SJCRH30 (cell line): ENCODE results near the gene CCT4. TPM values are rescaled to one million over a fixed set of nuclear protein-coding genes. Genes with fewer than 3 reads are reported as not detected.
"Not testable (repeated sequence)": the region's sequence is repeated elsewhere in the genome, so short reads cannot be mapped to it uniquely, and the experiment has no call there.

ENCODE experiments used
- DNase-seq, 2 experiments: peaks; one replicate each; pipeline ENCODE4 v3.0.0-alpha.2; 2015 to 2020
- H3K27ac ChIP-seq: fragments of 250-450 bp; sonication (Bioruptor Pico); 2 replicates; pipeline ENCODE4 v1.5.1; 2020; ENCODE audit warnings: mild to moderate bottlenecking, moderate library complexity
- H3K27me3 ChIP-seq: fragments of 250-450 bp; sonication (Bioruptor Pico); 2 replicates; pipeline ENCODE4 v1.5.1; 2020; ENCODE audit warnings: mild to moderate bottlenecking, moderate library complexity
- H3K36me3 ChIP-seq: fragments of 250-450 bp; sonication (Bioruptor Pico); 2 replicates; pipeline ENCODE4 v1.5.1; 2020; ENCODE audit warnings: mild to moderate bottlenecking, moderate library complexity
- H3K4me1 ChIP-seq: fragments of 250-450 bp; sonication (Bioruptor Pico); 2 replicates; pipeline ENCODE4 v1.5.1; 2020; ENCODE audit warnings: mild to moderate bottlenecking, moderate library complexity
- H3K4me3 ChIP-seq: fragments of 250-450 bp; sonication (Bioruptor Pico); 2 replicates; pipeline ENCODE4 v1.5.1; 2020; ENCODE audit warnings: mild to moderate bottlenecking, moderate library complexity
- H3K9me3 ChIP-seq: fragments of 250-450 bp; sonication (Bioruptor Pico); replicated peaks from 2 replicates; pipeline ENCODE4 v1.5.1; 2020; ENCODE audit warnings: mild to moderate bottlenecking, moderate library complexity
- total RNA-seq: library from RNA; depleted of rRNA; stranded (reverse); fragments of >200 nt; shearing (Covaris generic); gene quantifications from 2 replicates; pipeline ENCODE4 v1.2.3, GENCODE V29; 2014; rRNA removed

Gene CCT4, protein sequence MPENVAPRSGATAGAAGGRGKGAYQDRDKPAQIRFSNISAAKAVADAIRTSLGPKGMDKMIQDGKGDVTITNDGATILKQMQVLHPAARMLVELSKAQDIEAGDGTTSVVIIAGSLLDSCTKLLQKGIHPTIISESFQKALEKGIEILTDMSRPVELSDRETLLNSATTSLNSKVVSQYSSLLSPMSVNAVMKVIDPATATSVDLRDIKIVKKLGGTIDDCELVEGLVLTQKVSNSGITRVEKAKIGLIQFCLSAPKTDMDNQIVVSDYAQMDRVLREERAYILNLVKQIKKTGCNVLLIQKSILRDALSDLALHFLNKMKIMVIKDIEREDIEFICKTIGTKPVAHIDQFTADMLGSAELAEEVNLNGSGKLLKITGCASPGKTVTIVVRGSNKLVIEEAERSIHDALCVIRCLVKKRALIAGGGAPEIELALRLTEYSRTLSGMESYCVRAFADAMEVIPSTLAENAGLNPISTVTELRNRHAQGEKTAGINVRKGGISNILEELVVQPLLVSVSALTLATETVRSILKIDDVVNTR
- 406 and 424 TPM in 2 replicates for total RNA-seq

DNA sequence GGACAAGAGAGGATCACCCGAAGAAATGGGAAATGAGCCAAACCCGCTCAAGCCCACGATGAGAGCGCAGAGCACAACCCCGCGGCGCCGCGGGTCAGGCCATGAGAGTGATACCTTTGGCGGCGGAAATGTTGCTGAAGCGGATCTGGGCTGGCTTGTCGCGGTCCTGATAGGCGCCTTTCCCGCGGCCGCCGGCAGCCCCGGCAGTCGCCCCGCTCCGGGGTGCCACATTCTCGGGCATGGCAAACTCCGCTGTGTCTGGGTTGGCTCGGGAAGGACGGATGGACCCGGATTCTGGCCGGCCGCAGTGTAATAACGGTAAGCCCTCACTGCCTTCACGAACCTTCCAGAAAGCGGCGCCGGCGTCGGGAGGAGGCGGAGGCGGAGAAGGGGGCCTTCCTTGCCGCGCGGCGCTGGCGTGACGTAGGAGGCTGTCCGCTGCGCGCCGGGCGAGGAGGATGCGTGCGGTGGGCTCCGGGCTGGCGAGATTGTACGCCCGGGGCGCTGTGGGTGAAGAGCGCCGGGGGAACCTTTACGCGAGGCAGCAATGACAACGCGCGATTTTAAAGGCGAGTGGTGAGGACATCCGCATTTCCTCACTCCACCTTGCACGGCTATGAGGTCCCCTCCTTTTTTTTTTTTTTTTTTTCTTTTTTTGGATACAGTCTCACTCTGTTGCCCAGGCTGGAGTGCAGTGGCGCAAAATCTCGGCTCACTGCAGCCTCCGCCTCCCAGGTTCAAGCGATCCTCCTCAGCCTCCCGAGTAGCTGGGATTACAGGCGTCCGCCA, at the start of gene CCT4:
Gene CCT4 (minus strand): TSS at position 390 of the 789 bp plus-strand sequence. CDS start 149 bp downstream, at position 241.
- Histone ChIP-seq H3K4me3 (peak within 1 kb of the TSS; percentile 75), H3K36me3 (peaks cover 39% of the 10 kb centered on the region), H3K9me3 (no peaks in the 10 kb centered on the region), H3K27ac (peak within 1 kb of the TSS; percentile 81), H3K27me3 (no peaks in the 10 kb centered on the region), H3K4me1 (peaks cover 6% of the 10 kb centered on the region; the same call in 1 of the 2 replicates)
- peak; percentile 89 to 95 for DNase-seq

DNA sequence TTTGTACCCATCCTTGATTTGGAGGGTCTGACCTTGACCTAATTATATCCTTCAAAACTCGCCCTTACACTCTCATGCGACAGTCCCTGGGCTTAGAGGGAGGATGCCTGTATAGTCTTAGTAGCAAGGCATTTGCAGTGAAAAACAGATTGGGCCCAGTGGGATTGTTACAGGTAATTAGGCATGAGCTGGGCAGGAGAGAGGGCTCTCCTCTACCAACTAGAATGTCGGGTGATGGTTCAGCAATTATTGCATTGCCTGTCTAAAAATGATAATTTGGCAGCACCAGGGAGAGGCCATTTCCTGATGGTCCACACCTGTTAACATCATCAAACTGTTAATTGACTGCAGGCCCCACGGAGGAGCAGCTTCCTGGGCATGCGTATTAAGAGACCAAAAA, 49.4 kb upstream of the CCT4 start:
- Histone ChIP-seq H3K9me3 (no peaks in the 10 kb centered on the region), H3K4me1 (peaks cover 9% of the 10 kb centered on the region), H3K36me3 (0 out of 2 replicates have a peak, but pooled peaks cover 2% of the 10 kb centered on the region), H3K27me3 (no peaks in the 10 kb centered on the region), H3K4me3 (no peak overlapping the region), H3K27ac (no peak overlapping the region)
- DNase-seq, result peak in 1 of 2 experiments; percentile 35

DNA sequence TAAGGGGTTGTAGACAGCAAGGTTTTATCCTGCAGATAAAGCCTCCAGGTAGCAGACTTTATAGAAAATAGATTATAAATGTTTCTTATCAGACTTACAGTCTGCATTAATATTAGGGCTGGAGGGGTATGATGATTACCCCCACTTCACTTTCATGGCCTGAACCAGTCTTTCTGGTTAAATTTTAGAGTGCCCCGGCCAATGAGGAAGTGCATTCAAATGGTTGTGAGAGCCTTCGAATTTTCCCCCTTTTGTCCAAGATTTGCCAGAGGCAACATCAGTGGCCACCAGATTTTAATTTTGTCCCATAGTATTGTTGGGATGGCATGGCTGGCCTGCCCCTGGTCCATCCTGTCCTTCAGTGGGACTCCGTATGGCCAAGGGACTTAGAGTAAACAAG, 48.6 kb upstream of the CCT4 start:
- no peak overlapping the region for H3K4me3 ChIP-seq
- H3K27me3 ChIP-seq, result no peaks in the 10 kb centered on the region
- H3K36me3 ChIP-seq, result 0 out of 2 replicates have a peak, but pooled peaks cover 2% of the 10 kb centered on the region
- H3K27ac ChIP-seq, result no peak overlapping the region
- peaks cover 9% of the 10 kb centered on the region for H3K4me1 ChIP-seq
- DNase-seq, result no peak
- no peaks in the 10 kb centered on the region for H3K9me3 ChIP-seq

DNA sequence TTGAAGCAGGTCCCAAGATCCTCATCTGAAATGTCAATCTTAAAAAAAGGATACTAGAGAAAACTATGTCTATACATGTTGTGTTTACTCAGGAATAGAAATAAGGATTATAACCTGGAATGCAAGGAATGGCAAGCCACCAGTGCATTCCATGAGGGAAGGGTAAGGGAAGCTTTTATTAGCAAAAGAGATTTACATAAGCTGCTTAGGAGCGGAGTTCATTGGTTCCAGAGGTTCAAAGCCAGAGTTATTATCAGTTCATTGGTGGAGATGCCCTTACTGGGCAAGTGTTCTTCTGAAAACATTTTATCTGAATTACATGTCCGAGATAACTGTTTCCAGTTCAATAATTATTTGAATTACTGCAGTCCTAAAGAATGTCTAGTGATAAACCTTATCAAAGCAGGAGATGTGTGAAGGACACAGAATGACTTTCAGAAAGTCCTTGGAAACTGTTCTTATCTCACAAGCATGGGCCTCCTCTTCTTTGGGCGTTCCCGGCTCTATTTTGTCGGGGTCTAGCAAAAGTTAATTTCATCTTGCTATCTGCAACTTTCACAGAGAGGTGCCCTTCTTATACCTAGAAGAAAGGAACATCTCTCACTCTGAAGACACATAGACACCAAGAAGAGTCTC, 40.5 kb upstream of the CCT4 start:
- no peaks in the 10 kb centered on the region for H3K27me3 ChIP-seq
- H3K9me3 ChIP-seq, result no peaks in the 10 kb centered on the region
- H3K27ac ChIP-seq, result no peak overlapping the region
- H3K4me3 ChIP-seq, result no peak overlapping the region
- H3K36me3 ChIP-seq, result no peaks in the 10 kb centered on the region
- H3K4me1 ChIP-seq, result peaks cover 3% of the 10 kb centered on the region; the same call in 1 of the 2 replicates
- DNase-seq, result no peak

DNA sequence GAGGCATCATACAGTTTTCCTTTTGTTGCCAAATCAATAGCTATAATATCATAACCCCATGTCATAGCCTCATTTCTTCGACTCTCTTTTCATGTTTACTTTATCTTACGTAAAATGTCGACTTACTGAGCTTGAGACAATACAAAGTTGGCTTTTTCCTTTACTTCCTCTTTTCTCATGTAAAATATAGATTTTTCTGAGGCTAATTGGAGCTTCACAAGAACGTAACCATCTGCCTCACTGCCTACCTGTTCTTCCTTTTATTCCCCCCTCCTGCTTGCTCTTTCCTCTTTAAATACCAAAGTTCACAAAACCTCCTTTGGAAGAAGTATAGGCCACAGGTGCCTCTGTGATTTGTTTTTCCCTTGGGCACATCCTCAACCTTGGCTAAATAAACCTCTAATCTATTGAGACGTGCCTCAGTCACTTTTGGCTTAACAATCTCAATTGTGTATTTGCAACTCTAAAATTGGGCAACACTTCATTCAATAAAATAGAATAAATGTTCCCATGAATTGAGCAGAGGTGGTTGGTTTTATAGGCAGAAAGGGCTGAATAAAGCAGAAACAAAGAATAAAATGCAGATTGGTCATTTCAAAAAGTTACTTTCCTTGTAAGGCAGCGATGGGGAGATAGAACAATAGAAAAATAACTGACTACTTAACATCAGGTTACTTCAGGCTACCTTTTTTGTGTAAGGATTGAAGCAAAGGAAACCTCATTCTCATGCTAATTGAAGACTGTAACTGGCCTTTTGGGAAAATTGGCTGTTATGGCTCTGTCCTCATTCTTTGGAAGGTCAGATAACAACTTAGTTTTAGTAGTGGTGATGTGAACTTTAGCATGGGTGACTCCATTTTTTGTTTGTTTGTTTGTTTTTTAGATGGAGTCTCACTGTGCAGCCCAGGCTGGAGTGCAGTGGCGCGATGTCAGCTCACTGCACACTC, 38.3 kb upstream of the CCT4 start:
- Histone ChIP-seq H3K9me3 (no peaks in the 10 kb centered on the region), H3K4me3 (no peak overlapping the region), H3K4me1 (peaks cover 3% of the 10 kb centered on the region; the same call in 1 of the 2 replicates), H3K27ac (no peak overlapping the region), H3K36me3 (no peaks in the 10 kb centered on the region), H3K27me3 (no peaks in the 10 kb centered on the region)
- DNase-seq, result no peak

DNA sequence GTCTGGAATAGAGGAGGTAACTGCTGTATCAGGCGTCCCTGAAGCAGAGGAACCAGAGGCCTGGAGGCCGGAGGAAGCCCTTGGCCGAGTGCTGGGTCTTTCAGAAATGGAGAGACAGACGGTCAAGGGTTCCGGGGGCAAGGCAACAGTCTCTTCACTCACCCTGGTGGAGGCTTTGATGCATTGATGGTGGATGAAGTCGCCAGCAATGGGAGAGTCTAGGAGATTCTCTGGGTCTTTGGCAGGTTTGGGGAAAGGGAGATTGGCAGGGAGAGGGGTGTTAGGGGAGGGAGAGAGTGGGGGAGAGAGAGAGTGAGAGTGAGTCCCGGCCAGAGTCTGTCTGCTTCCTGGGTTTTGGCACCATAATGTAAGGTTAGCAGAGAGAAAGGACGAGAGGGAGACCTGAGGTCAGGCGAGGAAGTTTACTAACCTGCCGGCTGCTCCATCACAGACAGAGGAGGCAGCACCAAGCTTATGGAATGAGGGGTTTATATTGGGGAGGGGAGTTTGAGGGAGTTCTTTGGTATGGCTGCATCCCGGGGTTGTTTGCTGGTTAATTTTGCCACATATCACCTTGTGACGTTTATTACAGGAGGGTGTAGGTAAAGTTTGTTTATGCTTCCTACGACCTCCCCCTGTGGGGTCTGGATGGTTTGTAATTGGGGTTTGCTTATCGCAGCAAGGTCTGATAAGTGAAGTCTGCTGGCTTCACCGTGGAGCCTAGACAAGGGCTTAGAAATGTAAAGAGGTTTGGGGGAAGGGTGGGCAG, 36.6 kb upstream of the CCT4 start:
- Histone ChIP-seq H3K9me3 (no peaks in the 10 kb centered on the region), H3K36me3 (no peaks in the 10 kb centered on the region), H3K27ac (no peak overlapping the region), H3K4me1 (peaks cover 3% of the 10 kb centered on the region; the same call in 1 of the 2 replicates), H3K27me3 (no peaks in the 10 kb centered on the region), H3K4me3 (no peak overlapping the region)
- no peak for DNase-seq

DNA sequence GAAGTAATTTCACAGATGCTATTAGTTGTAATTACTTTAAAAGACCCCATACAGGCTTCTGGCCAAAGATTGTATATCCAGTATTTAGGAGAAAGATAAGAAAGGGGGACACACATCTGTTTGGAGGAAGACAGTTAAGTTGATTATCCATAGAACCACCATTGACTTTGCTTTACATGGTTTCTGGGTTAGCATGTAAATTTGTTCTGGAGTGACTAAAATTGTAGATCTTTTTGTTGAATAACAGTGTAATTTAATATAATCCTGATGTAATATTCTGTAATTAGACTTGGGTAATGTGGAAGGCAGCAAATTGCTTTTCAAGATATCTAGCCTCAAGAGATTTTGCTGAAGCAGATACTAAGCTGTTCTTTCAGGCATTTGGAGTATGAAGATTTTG, 34.3 kb upstream of the CCT4 start:
- Histone ChIP-seq H3K4me1 (no peaks in the 10 kb centered on the region), H3K27ac (no peak overlapping the region), H3K27me3 (no peaks in the 10 kb centered on the region), H3K9me3 (no peaks in the 10 kb centered on the region), H3K4me3 (no peak overlapping the region), H3K36me3 (no peaks in the 10 kb centered on the region)
- DNase-seq, result no peak

DNA sequence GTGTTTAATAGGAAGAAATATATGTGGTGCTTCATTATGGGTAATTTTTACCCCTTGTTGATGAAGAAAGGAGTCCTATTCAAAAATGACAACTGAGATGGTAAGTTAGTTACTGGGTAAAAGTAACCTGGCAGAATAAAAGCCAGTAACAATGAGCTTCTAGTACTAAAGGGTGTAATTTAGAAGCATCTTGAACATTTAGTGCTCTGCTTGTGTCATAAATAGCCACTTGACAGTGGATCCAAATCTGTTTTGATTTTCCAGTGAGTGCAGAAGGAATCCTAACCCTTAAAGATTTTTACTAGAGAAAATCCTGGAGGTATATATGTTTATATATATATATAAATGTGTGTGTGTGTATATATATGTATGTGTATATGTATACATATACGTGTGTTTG, 32.1 kb upstream of the CCT4 start:
- Histone ChIP-seq H3K4me3 (no peak overlapping the region), H3K9me3 (no peaks in the 10 kb centered on the region), H3K36me3 (no peaks in the 10 kb centered on the region), H3K4me1 (no peaks in the 10 kb centered on the region), H3K27ac (no peak overlapping the region), H3K27me3 (no peaks in the 10 kb centered on the region)
- no peak for DNase-seq

DNA sequence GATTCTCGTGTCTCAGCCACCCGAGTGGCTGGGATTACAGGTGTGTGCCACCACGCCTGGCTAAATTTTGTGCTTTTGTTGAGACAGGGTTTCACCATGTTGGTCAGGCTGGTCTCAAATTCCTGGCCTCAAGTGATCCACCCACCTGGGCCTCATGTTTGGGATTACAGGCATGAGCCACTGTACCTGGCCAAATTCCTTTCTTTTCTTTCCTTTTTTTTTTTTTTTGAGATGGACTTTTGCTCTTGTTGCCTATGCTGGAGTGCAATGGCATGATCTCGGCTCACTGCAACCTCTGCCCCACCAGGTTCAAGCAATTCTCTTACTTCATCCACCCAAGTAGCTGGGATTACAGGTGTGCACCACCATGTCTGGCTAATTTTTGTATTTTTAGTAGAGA, 26.3 kb upstream of the CCT4 start:
- not testable (repeated sequence) for H3K27me3 ChIP-seq, H3K4me3 ChIP-seq, H3K27ac ChIP-seq, DNase-seq, H3K4me1 ChIP-seq, H3K9me3 ChIP-seq, H3K36me3 ChIP-seq

DNA sequence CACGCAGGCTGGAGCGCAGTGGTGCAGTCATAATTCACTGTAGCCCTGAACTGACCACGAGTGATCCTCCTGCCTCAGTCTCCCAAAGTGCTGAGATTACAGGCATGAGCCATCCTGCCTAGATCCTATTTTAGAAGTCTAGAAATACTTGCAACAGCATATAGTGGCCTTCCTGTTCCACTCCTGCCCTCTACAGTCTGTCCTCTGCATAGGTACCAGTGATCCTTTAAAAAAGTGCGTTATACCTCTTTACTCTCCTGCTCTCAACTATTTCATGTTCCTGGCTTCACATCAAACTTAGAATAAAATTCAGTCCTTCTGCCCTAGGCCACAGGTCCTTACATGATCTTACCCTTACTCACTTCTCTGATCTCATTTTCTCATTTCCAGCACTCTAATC, 23.1 kb upstream of the CCT4 start:
- no peaks in the 10 kb centered on the region for H3K9me3 ChIP-seq
- H3K27ac ChIP-seq, result no peak overlapping the region
- H3K4me1 ChIP-seq, result no peaks in the 10 kb centered on the region
- H3K27me3 ChIP-seq, result no peaks in the 10 kb centered on the region
- H3K4me3 ChIP-seq, result no peak overlapping the region
- no peak for DNase-seq
- no peaks in the 10 kb centered on the region for H3K36me3 ChIP-seq

DNA sequence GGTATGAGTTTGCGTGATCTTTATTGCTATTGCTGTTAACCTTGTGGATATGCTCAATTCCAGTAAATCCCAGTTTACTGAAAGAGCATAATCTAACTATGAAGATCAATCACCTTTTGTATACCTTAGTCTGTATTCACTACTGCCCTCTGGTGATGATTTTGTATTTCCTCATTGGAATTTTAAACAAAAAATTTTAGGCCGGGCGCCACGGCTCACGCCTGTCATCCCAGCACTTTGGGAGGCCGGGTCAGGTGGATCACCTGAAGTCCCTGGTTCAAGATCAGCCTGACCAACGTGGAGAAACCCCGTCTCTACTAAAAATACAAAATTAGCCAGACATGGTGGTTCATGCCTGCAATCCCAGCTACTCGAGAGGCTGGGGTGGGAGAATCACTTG, 22.1 kb upstream of the CCT4 start:
- H3K36me3 ChIP-seq, result no peaks in the 10 kb centered on the region
- H3K9me3 ChIP-seq, result no peaks in the 10 kb centered on the region
- no peak for DNase-seq
- no peak overlapping the region for H3K27ac ChIP-seq
- H3K4me1 ChIP-seq, result no peaks in the 10 kb centered on the region
- no peak overlapping the region for H3K4me3 ChIP-seq
- H3K27me3 ChIP-seq, result no peaks in the 10 kb centered on the region

DNA sequence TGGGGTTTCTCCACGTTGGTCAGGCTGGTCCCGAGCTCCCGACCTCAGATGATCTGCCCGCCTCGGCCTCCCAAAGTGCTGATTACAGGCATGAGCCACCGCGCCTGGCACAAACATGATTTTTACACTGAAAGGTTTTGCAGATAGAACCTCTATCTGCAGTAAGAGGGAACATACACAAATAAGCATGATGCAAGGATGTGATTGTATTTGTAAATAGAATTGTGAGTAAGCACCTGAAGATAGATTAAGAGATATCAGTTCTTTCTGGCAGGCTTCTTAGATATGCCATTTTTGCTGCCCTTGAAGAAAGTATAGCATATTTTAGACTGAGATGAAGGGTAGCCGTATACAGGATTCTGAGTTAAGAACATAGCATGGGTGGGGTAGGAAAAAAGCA, 20.7 kb upstream of the CCT4 start:
- Histone ChIP-seq H3K9me3 (no peaks in the 10 kb centered on the region), H3K36me3 (no peaks in the 10 kb centered on the region), H3K4me1 (no peaks in the 10 kb centered on the region), H3K27me3 (no peaks in the 10 kb centered on the region), H3K4me3 (no peak overlapping the region), H3K27ac (no peak overlapping the region)
- no peak for DNase-seq

DNA sequence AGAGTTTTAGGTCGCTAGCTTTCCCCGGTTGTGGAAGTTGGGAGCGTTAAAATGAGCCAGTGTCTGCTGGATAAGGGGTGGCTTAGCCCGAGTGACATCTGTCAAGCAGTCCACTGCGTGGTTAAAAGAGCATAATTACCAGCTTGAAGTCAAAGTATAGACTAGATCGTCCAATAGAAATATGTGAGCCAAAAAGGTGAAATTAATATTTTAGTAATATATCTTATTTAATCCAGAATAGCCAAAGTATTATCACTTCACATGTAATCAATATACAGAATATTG, 17.7 kb upstream of the CCT4 start:
- Histone ChIP-seq H3K9me3 (no peaks in the 10 kb centered on the region), H3K4me3 (peak overlapping the region; percentile 73), H3K27me3 (no peaks in the 10 kb centered on the region), H3K36me3 (no peaks in the 10 kb centered on the region), H3K4me1 (no peaks in the 10 kb centered on the region), H3K27ac (peak overlapping the region; percentile 55)
- DNase-seq, result no peak
